GM12873 (cell line): Measurements from ENCODE around the gene SOCS7.

ENCODE experiments used
- TF ChIP-seq, protein P1 (sequence below): IDR thresholded peaks from 2 replicates; pipeline ENCODE4 v1.5.1; 2012; ENCODE audit warnings: low read depth, mild to moderate bottlenecking, moderate library complexity, low read length, control low read depth; ENCODE audit not compliant: insufficient read depth; ENCODE audit errors: missing control alignments

Gene SOCS7

DNA sequence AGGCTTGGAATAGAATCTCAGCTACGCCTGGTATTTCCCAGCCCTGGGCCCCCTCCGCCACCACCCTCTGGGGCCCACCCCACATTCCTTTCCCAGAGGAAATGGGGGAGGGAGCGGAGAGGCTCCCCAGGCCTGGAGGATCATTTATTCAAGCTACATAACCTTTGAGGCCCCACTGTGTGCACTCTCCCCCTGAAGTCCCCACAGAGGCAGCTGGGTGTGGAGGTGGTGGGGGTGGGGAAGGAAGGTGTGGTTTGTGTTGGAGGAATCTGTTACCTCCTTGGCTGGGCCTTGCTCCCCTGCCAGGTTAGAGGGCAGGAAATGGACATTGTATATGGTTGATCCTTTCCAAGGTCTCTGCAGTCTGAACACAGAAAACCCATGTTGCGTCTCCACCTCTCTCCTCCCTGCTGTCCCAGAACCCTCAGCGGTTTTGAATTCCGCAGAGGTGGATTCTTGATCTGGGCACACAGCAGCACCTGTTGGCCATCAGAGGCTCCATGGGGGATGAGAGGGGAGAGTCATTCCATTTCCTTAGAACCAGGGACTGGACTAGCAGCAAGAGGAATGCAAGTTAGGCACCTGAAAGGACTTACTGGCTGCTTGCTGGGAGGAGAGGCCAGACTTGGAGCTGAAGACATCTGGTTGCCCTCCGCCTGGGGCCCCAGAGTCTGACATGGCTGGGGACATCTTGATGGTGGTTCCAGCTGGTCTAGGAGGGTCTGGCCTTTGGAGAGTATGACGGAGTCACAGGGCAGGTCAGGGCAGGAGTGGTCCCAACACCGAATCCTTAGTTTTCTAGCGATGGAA is 99.6 kb downstream of the SOCS7 start:
- TF ChIP-seq, protein P1, sequence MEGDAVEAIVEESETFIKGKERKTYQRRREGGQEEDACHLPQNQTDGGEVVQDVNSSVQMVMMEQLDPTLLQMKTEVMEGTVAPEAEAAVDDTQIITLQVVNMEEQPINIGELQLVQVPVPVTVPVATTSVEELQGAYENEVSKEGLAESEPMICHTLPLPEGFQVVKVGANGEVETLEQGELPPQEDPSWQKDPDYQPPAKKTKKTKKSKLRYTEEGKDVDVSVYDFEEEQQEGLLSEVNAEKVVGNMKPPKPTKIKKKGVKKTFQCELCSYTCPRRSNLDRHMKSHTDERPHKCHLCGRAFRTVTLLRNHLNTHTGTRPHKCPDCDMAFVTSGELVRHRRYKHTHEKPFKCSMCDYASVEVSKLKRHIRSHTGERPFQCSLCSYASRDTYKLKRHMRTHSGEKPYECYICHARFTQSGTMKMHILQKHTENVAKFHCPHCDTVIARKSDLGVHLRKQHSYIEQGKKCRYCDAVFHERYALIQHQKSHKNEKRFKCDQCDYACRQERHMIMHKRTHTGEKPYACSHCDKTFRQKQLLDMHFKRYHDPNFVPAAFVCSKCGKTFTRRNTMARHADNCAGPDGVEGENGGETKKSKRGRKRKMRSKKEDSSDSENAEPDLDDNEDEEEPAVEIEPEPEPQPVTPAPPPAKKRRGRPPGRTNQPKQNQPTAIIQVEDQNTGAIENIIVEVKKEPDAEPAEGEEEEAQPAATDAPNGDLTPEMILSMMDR = no peak

GRCh38 chr17:38451840-38452529 is 100.3 kb downstream of the SOCS7 start:
- TF ChIP-seq, protein P1 = no peak

DNA sequence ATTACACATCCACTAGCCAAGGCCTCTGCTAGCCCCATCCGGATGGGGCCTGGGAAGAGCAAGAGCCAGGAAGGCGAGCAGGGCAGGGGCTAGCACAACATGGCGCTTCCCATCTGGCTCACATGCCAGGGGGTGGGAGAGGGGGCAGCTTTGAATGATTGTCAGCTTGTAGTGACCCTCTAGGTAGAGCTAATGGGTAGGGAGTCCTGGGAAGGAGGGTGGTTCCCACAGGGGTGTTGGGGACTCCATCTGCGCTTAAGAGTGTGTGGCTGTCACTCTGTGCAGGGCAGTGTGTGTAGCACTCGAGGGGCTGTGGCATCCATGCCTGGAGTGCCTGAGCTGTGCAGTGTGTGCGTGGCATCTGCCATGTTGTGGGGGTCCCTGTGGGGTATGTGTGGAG is 101.1 kb downstream of the SOCS7 start:
- TF ChIP-seq, protein P1 = no peak

DNA sequence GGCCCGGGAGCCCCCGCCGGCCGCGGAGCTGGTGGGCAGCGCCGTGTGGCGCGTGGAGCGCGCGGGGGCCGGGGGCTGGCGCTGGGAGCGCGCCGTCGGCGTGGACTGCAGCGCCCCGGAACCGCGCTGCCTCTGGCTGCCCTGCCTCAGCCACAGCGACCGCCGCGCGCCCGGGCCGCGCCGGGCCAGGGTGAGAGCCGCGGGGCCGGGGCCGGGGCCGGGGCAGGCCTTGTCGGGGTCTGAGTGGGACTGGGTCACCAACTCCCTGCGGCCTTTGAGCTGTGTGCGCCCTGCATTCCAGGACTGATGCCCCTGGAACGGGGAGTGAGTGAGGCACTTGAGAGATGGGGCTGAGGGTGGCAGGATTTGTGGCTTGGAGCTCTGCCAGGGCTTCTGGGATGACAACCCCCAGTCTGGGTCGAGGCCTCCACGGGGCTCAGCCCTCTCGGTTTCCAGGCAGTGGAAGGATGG is 102.3 kb downstream of the SOCS7 start:
- TF ChIP-seq, protein P1 = no peak

- TF ChIP-seq, protein P1 = no peak
Observed at GRCh38 chr17:38454532-38454931, 102.9 kb downstream of the SOCS7 start.
